ENCODE data around the gene YPEL2.

GRCh38 chr17:59424331-59424730 lies 92.9 kb downstream of the YPEL2 start:
- TF ChIP-seq CTCF (IDR thresholded peaks at IDR 0.05; ENCODE audit: extremely low read depth in 1 of 2, insufficient read depth in 1 of 2, low read depth in 1 of 2, low read length in 2 of 2) (no peak), EZH2 (IDR thresholded peaks at IDR 0.05; ENCODE audit: borderline replicate concordance, low read depth, low read length, severe bottlenecking) (no peak), POLR2A (IDR thresholded peaks at IDR 0.05; ENCODE audit: low read depth, low read length) (no peak), MYC (IDR thresholded peaks at IDR 0.05; ENCODE audit: low read depth, low read length) (no peak), POLR2AphosphoS5 (IDR thresholded peaks at IDR 0.05; ENCODE audit: insufficient read depth, low read depth, low read length) (no peak), MAX (IDR thresholded peaks at IDR 0.05; ENCODE audit: insufficient read depth, insufficient read length) (no peak), FOS (IDR thresholded peaks at IDR 0.05; ENCODE audit: borderline replicate concordance, insufficient read depth, low read length) (no peak)
